Measurements from ENCODE around the gene PLCB4.

The PLCB4 gene

DNA sequence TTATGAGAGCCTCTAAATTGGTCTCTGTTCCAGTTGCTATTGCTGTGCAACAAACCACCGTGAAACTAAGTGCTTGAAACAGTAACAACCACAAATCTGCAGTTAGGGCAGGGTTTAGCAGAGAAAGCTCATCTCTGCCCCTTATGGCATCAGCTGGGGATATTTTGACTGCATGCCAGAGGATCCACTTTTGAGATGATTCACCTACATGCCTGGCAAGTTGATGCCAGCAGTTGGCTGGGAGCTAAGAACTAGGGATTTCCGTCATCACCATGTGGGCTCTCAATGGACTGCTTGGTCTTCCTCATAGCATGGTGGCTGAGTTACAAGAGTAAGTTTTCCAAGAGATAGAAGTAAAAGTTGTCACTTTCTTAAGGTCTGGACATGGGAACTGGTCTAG is 35.1 kb downstream of the PLCB4 start:
- DNase-seq (ENCODE audit: low read depth in 2 of 2), result no peak

DNA sequence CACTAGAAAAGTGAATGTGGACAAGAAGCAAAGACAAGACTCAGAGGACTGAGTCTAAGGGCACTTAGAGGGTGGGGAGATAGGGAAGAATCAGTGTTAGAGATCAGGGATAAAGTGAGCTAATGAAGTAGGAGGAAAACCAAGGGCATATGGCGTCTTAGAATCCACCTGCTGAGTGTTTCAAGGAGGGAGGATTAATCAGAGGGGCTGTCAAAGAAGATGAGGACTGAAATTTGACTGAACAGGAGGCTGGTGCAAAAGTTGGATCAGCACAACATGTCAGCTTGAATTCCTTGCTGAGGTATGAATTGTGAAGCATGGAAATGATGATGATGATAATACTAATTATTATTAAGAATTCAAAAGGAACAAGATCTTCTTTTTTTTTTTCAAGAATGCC is 39.4 kb downstream of the PLCB4 start:
- DNase-seq (ENCODE audit: low read depth in 2 of 2), result no peak

DNA sequence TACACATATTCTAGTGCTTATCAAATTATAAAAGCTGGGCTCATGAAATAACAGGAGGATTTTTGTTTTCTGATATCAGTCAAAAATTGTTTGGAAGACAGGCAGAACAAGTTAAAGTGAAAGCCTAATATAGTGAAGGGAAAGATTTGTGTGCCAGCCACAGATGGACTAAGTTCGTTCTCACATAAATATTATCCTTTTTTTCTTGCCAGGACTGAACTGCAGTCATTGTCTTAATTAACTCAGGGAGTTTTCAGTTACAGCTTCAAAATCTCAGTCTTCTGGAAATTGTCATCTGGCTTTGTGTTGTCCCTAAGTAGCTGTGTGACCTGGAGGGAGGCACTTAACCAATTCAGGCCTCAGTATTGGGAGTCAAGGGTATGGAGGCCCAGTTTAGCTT is 40.7 kb downstream of the PLCB4 start:
- DNase-seq (ENCODE audit: low read depth in 2 of 2), result no peak

DNA sequence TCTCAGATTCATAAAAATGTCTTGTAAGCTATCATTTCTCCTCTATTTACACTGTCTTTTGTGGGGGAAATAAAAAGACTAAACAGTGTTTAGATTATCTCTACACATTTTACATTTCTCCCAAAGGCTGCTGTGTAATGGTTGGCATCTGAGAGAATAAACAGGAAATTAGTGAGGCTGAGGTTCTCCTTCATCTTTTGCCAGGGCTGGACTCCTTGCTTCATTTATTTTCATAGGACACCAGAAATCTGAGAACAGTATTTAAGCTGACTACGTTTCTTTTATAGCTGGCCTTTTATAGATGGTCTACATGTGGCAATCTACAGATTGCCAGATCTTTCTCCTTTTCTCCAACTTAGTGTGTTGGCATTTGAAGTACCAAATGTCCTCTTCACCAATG is 41.5 kb downstream of the PLCB4 start:
- no peak for DNase-seq (ENCODE audit: low read depth in 2 of 2)

DNA sequence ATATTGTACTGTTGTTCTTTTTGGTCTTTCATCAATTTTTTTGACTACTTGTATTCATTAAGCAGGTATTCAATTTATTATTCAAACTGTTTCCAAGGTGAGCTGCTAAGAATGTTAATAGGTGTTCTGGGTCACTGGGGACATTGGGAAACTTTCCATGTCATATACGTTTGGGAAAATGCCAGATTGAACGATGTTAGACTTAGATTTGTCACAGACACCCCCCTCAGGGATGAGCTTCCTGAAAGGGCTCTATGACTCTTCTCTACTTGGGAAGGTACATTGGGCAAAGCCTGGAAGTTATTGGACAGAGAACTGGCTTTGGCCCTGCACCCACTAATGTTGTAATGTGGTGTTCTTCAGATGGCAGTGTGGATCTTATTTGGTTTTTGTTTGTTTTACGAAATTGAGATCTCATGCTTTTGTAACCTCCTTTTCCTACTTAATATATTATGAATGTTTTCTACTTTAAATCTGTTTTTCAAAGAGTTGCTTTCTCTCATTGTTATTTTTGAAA is 42.1 kb downstream of the PLCB4 start:
- DNase-seq (ENCODE audit: low read depth in 2 of 2), result no peak

DNA sequence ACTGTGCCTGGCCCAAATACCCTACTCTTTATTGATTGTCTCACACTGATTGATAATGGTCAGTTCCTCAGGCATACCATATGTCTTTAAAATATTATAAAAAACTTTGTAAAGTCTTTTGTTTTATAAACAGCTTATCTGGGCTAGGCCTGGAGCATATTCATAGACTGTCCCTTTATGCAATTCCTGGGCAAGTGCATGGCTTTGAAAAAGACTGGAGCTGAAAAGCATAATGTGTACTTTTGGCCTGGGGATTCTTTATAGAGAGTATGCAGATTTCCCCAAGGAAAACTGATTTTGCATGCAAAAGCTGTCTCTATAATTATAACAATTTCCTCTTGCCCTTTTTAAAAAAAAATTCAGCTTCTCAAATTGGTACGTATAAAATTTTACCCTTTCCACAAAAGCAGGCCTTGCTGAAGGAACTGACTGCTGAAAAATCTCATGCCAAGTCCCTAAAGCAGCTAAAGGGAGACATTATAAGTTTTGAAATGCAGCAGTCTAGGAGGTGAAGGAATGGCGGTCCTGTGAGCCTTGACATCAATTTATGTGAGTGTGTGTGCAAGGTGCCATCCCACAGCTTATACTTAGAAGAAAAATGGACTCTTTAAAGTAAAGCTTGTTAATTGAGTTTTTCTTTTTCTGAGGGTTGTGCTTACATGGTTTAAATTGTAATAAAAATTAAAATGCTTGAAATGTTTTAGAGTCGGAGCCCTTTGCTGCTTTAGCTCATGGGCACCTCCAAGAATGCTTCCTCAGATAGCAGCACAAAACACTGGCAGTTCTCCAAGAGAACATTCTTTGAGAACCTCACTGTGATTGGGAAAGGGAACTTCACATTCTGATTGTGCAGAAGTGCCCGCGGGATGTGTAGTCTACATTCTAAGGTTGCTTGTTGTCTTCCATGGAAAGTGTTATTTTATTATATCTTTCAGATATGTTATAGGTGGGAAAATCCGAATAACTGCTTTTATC is 43.9 kb downstream of the PLCB4 start:
- no peak for DNase-seq (ENCODE audit: low read depth in 2 of 2)

DNA sequence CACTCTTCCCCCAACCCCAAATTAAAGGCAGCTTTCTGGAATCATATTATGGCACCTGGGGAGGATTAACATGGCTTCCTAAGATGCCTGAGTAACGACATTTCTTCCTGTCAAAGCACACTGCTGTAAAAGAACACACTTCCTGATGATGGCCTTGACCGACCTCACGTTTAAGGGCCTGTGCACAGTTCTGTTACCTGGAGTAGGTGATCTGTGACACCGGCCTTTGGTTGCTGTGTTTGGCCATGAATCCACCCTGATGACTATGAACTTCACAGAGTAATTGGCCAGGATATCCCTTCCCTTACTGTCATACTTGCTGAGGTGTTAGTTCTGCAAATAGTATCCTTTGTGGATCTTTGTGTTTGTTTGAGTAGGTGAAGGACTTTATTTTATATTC is 45.8 kb downstream of the PLCB4 start:
- DNase-seq (ENCODE audit: low read depth in 2 of 2), result no peak

DNA sequence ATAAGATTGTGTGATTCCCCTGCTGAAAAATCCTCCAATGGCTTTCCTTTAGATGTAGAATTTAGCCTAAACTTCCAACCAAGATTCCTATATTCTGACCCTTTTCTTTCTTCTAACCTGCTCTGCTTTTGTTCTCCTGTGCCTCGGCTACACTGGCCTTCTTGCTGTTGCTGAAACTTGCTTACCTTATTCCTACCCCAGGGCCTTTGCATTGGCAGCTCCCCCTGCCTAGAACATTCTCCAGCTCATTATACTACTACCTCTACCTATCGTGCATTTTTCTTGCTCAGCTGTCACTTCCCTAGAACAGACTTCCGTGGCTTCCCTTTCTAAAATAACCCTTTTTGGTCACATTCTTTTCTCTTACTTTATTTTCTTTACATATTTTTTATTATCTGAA is 48.7 kb downstream of the PLCB4 start:
- DNase-seq (ENCODE audit: low read depth in 2 of 2), result no peak

DNA sequence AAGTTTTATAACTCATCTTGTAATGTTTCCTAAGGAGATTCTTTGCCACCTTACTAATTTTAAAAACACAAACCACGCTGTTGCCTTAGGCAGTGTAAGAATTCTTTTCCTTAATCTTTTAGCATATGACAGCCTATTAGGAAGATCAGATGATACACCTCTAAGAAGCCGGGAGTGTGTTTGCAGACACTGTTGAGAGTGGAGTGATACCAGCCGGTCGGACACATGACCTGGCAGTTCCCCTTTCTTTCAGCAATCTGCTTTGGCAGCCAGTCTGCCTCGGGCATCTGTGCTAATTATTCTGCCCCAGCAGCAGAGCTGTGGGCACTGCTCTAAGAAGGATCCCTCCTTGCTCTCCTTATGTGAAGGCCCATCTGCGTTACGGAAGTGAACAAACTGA is 50.9 kb downstream of the PLCB4 start:
- DNase-seq (ENCODE audit: low read depth in 2 of 2), result no peak

DNA sequence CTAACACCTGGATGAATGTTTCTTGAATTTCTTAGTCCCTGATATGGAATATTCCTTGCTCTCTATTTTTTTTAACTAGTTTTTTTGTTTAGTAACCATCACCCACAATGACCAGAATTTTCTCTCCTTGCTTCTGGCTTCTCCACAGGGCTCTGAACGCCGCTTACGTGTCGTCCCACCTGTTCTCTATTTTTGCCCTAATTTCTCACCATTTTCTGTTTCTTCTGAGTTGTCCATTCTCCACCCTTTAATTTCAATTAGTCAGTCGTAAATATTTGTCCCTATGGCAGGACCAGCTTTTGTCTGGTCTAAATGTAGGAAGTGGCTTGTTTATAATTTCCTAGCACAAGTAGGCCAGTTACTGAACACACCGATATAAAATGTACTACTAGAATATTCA is 52.3 kb downstream of the PLCB4 start:
- DNase-seq (ENCODE audit: low read depth in 2 of 2), result no peak

DNA sequence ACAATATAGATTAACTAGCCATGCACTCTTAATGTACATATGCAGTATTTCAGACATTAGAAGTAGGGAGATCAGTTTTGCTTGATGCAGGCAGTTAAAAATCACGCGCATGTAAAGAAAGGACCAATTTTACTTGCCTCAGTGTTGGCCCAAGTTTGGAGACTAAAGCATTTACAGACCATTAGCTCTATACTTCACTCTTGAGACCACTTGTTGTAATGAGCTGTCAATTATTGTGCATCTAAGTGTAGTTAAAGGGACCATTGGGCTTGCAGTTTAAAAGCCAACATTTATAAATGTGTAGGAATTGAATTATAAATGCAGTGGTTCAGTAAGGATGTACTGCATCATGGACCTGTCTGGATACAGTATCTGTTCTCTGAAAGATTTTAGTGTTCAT is 53.7 kb downstream of the PLCB4 start:
- no peak for DNase-seq (ENCODE audit: low read depth in 2 of 2)

DNA sequence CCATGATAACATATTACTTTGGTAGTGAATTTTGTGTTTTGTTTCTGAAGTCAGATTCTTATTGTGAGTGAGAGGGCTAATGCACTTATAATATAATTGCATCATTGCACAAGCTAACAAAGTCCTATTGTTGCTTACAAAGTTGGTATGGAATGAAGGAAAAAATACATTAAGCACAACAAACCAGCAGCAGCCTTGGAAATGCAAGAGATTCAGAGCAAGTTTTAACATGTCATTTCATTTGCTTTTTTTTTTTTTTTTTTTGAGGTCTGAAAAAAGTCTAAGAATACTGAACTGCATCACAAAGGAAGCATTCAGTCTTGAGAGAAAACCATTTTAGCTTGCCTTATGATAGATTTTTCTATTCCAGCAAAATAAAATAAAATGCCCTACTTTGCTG is 57.6 kb downstream of the PLCB4 start:
- DNase-seq (ENCODE audit: low read depth in 2 of 2), result no peak

DNA sequence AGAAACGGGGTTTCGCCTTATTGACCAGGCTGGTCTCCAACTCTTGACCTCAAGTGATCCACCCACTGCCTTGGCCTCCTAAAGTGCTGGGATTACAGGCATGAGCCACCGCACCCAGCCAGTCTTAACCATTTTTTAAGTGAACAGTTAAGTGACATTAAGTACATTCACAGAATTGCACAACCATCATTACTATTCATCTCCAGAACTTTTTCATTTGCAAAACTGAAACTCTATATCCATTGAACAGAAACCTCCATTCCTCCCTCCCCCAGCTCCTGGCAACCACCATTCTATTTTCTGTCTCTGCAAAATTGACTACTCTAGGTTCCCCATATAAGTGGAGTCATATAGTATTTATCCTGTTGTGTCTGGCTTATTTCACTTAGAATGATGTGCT is 59.7 kb downstream of the PLCB4 start:
- DNase-seq (ENCODE audit: low read depth in 2 of 2), result no peak

DNA sequence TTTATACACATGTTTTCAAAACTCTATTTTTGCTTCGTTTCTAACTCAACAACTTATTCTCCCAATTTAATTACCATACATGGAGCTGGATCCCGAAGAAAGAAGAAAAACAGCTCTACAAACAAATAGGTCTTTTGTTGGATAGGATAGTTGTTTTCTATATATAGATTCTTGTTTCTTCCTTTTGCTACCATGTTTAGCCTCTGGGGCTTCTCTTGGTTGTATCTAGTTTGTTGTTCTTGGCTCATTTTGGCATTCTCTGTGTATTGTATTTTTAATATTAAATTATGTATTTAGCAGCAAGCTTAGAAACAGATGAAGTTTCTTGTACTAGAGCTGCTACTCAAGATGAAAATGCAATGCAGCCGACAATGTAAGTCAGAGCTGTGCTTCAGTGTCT is 60.9 kb downstream of the PLCB4 start:
- no peak for DNase-seq (ENCODE audit: low read depth in 2 of 2)

DNA sequence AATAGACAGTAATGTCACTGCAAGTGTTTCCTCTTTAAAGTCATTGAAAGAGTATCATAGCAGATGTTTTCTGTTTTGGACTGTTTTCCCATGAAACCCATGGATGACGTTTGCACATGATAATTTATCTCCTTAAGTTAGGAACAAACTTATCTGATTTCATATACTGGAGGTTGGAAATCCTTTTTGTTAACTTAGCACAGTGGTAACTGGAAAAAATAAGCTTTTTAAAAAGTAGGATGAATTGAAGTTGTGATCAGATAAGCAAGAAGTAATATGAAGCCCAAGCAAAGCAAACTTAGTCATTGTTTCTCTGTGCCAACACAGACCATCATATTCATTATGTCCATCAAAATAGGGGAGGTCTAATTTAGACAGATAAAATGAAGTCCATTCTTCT is 61.6 kb downstream of the PLCB4 start:
- no peak for DNase-seq (ENCODE audit: low read depth in 2 of 2)

DNA sequence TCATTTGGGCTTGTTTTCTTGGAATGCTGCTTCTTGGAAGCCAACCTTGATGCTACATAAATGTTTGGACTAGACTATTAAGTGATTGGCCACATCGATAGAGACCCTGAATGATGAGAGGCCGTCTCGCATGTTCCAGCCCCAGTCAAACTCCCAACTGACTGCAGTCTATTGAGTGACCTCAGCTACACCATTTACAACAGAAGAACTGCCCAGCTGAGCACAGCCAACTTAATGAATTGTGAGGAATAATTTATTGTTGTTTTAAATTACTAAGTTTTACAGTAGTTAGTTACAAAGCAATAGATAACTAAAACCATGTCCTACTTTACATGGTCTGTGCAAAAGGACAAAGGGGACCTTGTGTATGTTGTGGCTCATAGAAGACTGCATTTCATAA is 63.0 kb downstream of the PLCB4 start:
- DNase-seq (ENCODE audit: low read depth in 2 of 2), result no peak

DNA sequence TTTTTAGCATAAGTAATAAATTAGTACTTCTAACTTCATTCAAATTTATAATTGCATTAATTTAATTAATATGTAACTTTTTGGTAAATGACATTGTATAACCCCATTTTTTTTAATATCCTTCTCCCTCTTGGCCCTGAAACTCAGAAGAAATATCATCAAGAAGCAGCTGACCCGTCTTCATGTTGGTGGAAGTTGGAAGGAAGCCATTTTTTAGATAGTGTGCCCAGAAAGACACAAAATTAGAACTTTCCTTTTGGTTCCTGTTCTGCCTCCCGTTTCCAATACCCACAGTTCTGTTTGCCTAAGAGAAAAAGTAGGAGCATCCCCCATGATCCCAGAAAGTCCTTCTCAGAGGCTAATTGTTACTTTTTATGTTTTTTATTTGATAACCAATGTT is 65.5 kb downstream of the PLCB4 start:
- DNase-seq (ENCODE audit: low read depth in 2 of 2), result no peak

DNA sequence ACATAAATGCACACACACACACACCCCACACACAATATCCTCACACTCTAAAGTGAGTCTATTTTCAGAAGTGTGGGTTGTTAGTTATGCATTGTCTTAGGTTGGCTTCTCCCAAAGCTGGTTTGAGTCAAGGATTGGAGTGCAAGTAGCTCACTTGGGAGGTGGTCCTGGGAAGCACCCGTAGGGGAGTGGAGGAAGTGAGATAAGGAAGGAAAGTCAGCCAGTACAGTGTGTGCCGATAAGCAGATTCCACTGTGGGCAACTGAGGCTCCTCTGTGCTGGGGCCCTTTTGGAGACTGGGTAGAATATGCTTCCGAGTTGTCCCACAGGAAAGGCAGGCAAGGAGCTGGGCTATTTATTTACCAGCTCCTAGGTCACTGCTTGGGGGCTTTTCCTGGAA is 67.2 kb downstream of the PLCB4 start:
- DNase-seq (ENCODE audit: low read depth in 2 of 2), result no peak

DNA sequence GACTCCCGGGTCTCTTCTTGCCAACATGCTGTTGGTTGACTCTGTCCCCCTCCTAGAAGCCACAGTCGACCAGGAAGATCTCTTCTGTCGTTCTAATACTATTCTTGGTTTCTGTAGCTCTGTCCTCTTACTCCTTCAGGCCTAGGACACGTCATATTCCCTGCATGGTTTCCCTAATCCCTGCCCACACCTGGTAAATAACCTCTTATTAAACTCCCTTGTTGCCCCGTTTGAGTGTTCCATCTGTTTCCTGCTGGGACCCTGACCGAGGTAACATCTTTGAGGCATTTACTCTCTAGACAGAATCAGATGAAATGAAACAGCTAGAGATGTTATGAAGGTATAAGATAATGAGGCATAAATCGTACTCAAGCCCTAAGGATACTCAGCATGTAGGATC is 68.1 kb downstream of the PLCB4 start:
- DNase-seq (ENCODE audit: low read depth in 2 of 2), result no peak

DNA sequence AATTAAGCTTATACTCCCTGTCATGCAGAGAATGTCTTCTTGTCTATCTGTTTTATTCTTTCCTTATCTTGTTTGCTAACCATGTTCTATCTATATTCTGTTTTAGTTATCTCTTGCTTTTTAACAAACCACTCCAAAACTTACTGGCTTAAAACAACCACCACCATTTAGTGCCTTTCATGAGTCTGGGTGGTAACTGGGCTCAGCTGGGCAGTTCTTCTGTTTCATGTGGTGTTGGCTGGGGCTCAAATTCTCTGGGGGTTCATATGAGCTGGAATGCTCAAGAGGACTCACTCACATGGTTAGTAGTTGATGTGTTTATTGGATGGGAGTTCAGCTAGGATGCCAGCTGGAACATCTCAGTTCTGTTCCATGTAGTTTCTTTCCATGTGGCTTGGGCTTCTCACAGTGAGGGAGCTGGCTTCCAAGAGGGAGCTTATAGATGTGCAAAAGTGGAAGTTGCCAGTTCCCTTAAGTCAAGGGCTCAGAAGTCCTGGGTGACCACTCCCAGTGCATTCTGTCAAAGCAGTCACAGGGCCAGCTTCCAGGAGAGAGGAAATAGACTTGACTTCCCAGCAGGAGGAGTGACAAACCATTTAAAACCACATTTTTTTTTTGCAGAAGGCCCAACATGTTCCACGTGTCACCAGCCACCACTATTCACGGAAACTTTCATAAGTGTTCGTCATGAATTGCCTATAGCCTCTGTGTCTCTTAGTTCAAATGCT is 70.4 kb downstream of the PLCB4 start:
- no peak for DNase-seq (ENCODE audit: low read depth in 2 of 2)

DNA sequence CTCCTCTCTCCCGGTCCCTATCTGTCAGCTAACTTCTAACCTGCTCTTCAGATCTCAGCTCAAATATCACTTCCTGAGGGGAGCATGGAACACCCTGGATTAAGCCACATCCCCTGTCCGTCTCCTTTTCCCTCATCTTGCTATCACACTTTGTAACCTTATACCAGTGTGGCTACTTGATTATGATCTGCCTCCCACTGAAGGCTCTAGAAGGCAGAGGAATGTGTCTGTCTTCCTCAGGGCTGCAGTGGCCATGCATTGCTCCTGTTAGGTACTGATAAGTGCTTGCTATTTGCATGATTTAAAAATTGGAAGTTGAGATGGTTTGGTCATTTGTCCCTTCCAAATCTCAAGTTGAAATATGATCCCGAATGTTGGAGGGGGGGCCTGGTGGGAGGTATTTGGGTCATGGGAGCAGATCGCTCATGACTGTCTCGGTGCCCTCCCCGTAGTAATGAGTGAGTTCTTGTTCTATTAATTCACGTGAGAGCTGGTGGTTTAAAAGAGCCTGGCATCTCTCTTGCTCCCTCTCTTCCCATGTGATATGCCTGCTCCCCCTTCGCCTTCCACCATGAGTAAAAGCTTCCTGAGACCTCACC is 71.4 kb downstream of the PLCB4 start:
- DNase-seq (ENCODE audit: low read depth in 2 of 2), result no peak

DNA sequence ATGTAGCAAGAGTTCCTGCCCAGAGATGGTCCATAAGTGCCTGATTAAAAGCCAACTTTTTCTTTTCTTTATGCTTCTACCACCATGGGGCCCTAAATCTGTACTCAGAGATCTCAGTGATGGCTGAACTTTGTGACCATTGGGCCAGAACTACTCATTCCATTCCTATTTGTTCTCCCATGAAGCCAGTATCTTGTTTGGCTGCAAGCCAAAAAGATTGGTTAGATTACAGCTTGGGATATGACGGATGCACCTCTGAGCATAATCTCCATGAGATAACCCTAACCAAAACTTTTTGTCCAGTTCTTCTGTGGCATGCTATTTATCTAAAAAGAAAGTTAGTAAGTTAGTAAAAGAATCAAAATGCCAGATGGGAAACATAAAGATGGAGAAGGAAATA is 72.2 kb downstream of the PLCB4 start:
- no peak for DNase-seq (ENCODE audit: low read depth in 2 of 2)

DNA sequence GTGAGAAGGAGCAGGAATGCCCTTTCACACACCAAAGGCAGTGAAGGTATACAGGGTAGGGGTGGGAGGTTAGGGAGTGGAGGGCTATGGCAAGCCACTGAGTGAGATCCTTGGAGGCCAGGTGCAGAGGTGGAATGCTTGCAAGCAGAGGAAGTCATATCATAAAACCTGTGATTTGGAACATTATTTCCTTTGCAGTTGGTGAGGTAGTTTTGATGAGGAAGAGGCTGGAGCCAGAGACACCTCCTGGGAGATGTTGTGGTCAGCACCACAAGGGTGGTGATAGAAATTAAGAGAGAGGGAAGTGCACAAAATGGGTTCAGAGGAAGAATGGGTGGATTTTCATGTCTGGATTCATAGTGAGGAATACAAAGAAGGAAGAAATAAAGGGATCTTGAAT is 73.0 kb downstream of the PLCB4 start:
- DNase-seq (ENCODE audit: low read depth in 2 of 2), result no peak

All from stimulated activated CD8-positive, alpha-beta memory T cell treated with anti-CD3 and anti-CD28 coated beads, Interleukin-2, amount 100 ng/mL, for 48 hours (primary cell).